HepG2 (cell line): ENCODE results near the gene MAPK4. TPM values are rescaled to one million over a fixed set of nuclear protein-coding genes. Genes with fewer than 3 reads are reported as not detected.

Experiments used
- ATAC-seq: fragments of 200-7000 bp; cut with Tn5 transposase; 3 replicates; pipeline ENCODE4 v1.9.1; 2020; ENCODE audit warnings: mild to moderate bottlenecking, moderate library complexity
- BruUV-seq: library from RNA; stranded (reverse); fragments of 400-500 nt; replicated peaks from 2 replicates; lab custom pipeline; 2021; lab: Mats Ljungman, UMichigan
- CTCF ChIA-PET: fragments of 300-600 bp; formaldehyde crosslinking; extraction: SDS; loops from one replicate; lab custom pipeline; 2021; ENCODE audit warnings: low total read pairs, inconsistent platforms, low intra/inter-chr PET ratio; lab: Yijun Ruan, JAX
- POLR2A ChIA-PET: fragments of 350-600 bp; sonication (Branson Sonifier 250); formaldehyde crosslinking; loops from one replicate; lab custom pipeline; 2020; ENCODE audit warnings: antibody characterized with exemption, inconsistent platforms; lab: Yijun Ruan, JAX
- DNase-seq: peaks from one replicate; pipeline ENCODE4 v3.0.0-alpha.2; 2015; ENCODE audit warnings: low spot score
- FAIRE-seq: peaks from 3 replicates; lab custom pipeline; 2011; peaks lifted over from hg19 to GRCh38; lab: Jason Lieb, UNC
- H2AFZ ChIP-seq: one replicate; pipeline ENCODE4 v1.6.1; 2011; ENCODE audit warnings: low read length, inconsistent platforms
- H3K27ac ChIP-seq: fragments of 300-600 bp; 3 replicates; pipeline ENCODE4 v1.8.0; 2011; ENCODE audit warnings: mixed run types, mild to moderate bottlenecking, mixed read lengths, low read length, inconsistent platforms; ENCODE audit not compliant: insufficient read depth; ENCODE audit errors: extremely low read length
- H3K27me3 ChIP-seq, 2 experiments: fragments of 200-600 bp in 1 of 2; 2 replicates in 1 of 2; 3 replicates in 1 of 2; pipeline versions ENCODE4 v1.6.0 to v1.8.0; 2011; ENCODE audit warnings: low read length in 2 of 2, mild to moderate bottlenecking in 2 of 2, moderate library complexity in 2 of 2, inconsistent platforms in 1 of 2; ENCODE audit not compliant: insufficient read depth in 2 of 2, control insufficient read depth in 1 of 2
- H3K36me3 ChIP-seq, 2 experiments: fragments of 200-600 bp in 1 of 2; replicated peaks in 1 of 2; 2 replicates in 1 of 2; 3 replicates in 1 of 2; pipeline versions ENCODE4 v1.5.1 to v1.8.0; 2011; ENCODE audit warnings: low read length in 2 of 2, inconsistent platforms in 1 of 2; ENCODE audit not compliant: insufficient read depth in 2 of 2, control insufficient read depth in 1 of 2
- H3K4me1 ChIP-seq: 2 replicates; pipeline ENCODE4 v1.5.1; 2012; ENCODE audit warnings: low read length, inconsistent platforms; ENCODE audit not compliant: insufficient read depth
- H3K4me2 ChIP-seq: 2 replicates; pipeline ENCODE4 v1.6.0; 2011; ENCODE audit warnings: low read depth, low read length, inconsistent platforms
- H3K4me3 ChIP-seq, 3 experiments: fragments of 200-600 bp in 1 of 3; sonication (generic), shearing (Covaris generic) in 1 of 3; replicated peaks in 1 of 3; 2 replicates each; pipeline ENCODE4 v1.5.1; 2011 to 2016; ENCODE audit warnings: low read length in 3 of 3, inconsistent platforms in 2 of 3, low read depth in 2 of 3, mild to moderate bottlenecking in 2 of 3, control low read depth in 1 of 3, mixed read lengths in 1 of 3; ENCODE audit not compliant: insufficient read depth in 1 of 3
- H3K79me2 ChIP-seq: one replicate; pipeline ENCODE4 v1.6.1; 2011; ENCODE audit warnings: low read length, inconsistent platforms; ENCODE audit not compliant: insufficient read depth
- H3K9ac ChIP-seq: 2 replicates; pipeline ENCODE4 v1.6.0; 2011; ENCODE audit warnings: mild to moderate bottlenecking, low read depth, low read length, inconsistent platforms; ENCODE audit not compliant: insufficient read depth
- H3K9me3 ChIP-seq: 2 replicates; pipeline ENCODE4 v1.5.1; 2012; ENCODE audit warnings: mild to moderate bottlenecking, low read length
- H4K20me1 ChIP-seq: 2 replicates; pipeline ENCODE4 v1.6.0; 2011; ENCODE audit warnings: inconsistent platforms, mild to moderate bottlenecking, low read length, moderate library complexity; ENCODE audit not compliant: insufficient read depth
- FLYWCH1 ChIP-seq: sonication (generic); formaldehyde crosslinking; IDR thresholded peaks from 2 replicates; pipeline ENCODE4 v1.8.1; 2023; ENCODE audit warnings: mild to moderate bottlenecking, missing genetic modification reagents
- MED1 ChIP-seq: sonication (generic); formaldehyde crosslinking; IDR thresholded peaks from 2 replicates; pipeline ENCODE4 v1.4.0; 2020; ENCODE audit warnings: missing genetic modification reagents
- PRMT3 ChIP-seq: sonication (generic); formaldehyde crosslinking; IDR thresholded peaks from 2 replicates; pipeline ENCODE4 v1.8.1; 2022; ENCODE audit warnings: low read depth, mild to moderate bottlenecking, moderate library complexity, missing genetic modification reagents, borderline replicate concordance
- SIX1 ChIP-seq: sonication (generic); formaldehyde crosslinking; IDR thresholded peaks from 2 replicates; pipeline ENCODE4 v1.4.0; 2020; ENCODE audit warnings: missing genetic modification reagents, borderline replicate concordance
- SP2 ChIP-seq: sonication (generic); formaldehyde crosslinking; IDR thresholded peaks from 2 replicates; pipeline ENCODE4 v1.5.1; 2020; ENCODE audit warnings: mild to moderate bottlenecking, missing genetic modification reagents
- ZEB1 ChIP-seq: IDR thresholded peaks from 2 replicates; pipeline ENCODE4 v1.6.1; 2012; ENCODE audit warnings: mild to moderate bottlenecking, low read depth, inconsistent platforms; ENCODE audit not compliant: insufficient replicate concordance
- ZFP36 ChIP-seq: fragments of 150-350 bp; IDR thresholded peaks from 2 replicates; pipeline ENCODE4 v1.6.1; 2018; ENCODE audit warnings: borderline replicate concordance, low read length, low read depth; ENCODE audit not compliant: partially characterized antibody
- ZNF468 ChIP-seq: sonication (generic); formaldehyde crosslinking; IDR thresholded peaks from 2 replicates; pipeline ENCODE4 v1.8.0; 2022; ENCODE audit warnings: mild to moderate bottlenecking, moderate library complexity, missing genetic modification reagents
- ZNF570 ChIP-seq: sonication (generic); formaldehyde crosslinking; IDR thresholded peaks from 2 replicates; pipeline ENCODE4 v1.4.0; 2020; ENCODE audit warnings: mild to moderate bottlenecking, missing genetic modification reagents, borderline replicate concordance
- ZNF737 ChIP-seq: sonication (generic); formaldehyde crosslinking; IDR thresholded peaks from 2 replicates; pipeline ENCODE4 v1.5.0; 2020; ENCODE audit warnings: missing genetic modification reagents, mild to moderate bottlenecking, borderline replicate concordance
- ZNF766 ChIP-seq: sonication (generic); formaldehyde crosslinking; IDR thresholded peaks from 2 replicates; pipeline ENCODE4 v1.5.0; 2020; ENCODE audit warnings: missing genetic modification reagents, borderline replicate concordance
- ZSCAN12 ChIP-seq: sonication (generic); formaldehyde crosslinking; IDR thresholded peaks from 2 replicates; pipeline ENCODE4 v1.9.0; 2021; ENCODE audit warnings: mild to moderate bottlenecking, missing genetic modification reagents
- WGBS: methylation state at CpG from one replicate; pipeline ENCODE4 v1.1.6; 2017; ENCODE audit warnings: low lambda C conversion rate; 5-methylcytosine and 5-hydroxymethylcytosine counted together
- in situ Hi-C: cut with HindIII; loops from 2 replicates; pipeline ENCODE4 v1.10.0; 2017; ENCODE audit warnings: low pct_unique_long_range_greater_than_20kb; ENCODE audit not compliant: extremely low pct_ligation_motif_present
- intact Hi-C: fragments of 100-400 bp; cut with micrococcal nuclease; formaldehyde crosslinking; loops from one replicate; pipeline ENCODE4 v1.10.0; 2022; ENCODE audit not compliant: unreplicated experiment
- polyA plus RNA-seq, 8 experiments: library from polyadenylated mRNA; depleted of rRNA in 3 of 8; stranded (reverse) in 7 of 8; unstranded in 1 of 8; fragments of >200 nt; fragmentation: Illumina TruSeq in 4 of 8; extraction: Trizol in 4 of 8; gene quantifications; 2 replicates each; pipeline versions ENCODE4 v1.2.1 to v1.2.3, GENCODE V29; 2011 to 2016; ENCODE audit warnings: low read depth in 4 of 8, missing spikeins in 1 of 8, mixed read lengths in 1 of 8; ENCODE audit not compliant: insufficient read depth in 1 of 8
- total RNA-seq, 5 experiments: library from RNA; depleted of rRNA; stranded (reverse); fragments of >200 nt; fragmentation: Illumina TruSeq; extraction: Trizol; gene quantifications; 2 replicates each; pipeline ENCODE4 v1.2.3, GENCODE V29; 2016; ENCODE audit warnings: low read depth in 1 of 5
- TF ChIP-seq, protein P1 (sequence below): sonication (generic); formaldehyde crosslinking; IDR thresholded peaks from 2 replicates; pipeline ENCODE4 v1.4.0; 2020; ENCODE audit warnings: low read depth, missing genetic modification reagents
- TF ChIP-seq, protein P2 (sequence below): sonication (generic); formaldehyde crosslinking; IDR thresholded peaks from 2 replicates; pipeline ENCODE4 v1.4.0; 2020; ENCODE audit warnings: missing genetic modification reagents

The MAPK4 gene
- total and polyA plus RNA-seq, 2 of the 13 experiments (the other 11 are each of a cell fraction or from before 2014, with no cell fraction given) = not detected

DNA sequence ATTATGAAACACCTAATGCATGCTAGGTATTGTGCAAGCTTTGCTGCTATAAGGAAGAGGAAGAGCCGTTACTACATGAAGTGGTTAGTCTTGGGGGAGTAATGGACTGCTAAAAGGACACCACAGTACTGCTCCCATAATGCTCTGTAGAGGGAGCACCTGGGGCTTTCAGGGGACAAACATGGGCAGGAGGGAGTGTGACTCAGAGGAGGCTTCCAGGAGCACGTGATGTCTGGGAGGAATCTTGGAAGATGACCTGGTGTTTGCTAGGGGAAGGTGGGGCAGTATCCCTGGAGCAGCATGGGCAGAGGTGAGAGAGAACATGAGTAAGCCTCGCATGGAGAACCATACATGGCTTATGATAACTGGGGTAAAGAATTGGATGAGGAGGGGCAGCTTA, 18.8 kb downstream of the MAPK4 start (continued):
- TF ChIP-seq, protein P1, sequence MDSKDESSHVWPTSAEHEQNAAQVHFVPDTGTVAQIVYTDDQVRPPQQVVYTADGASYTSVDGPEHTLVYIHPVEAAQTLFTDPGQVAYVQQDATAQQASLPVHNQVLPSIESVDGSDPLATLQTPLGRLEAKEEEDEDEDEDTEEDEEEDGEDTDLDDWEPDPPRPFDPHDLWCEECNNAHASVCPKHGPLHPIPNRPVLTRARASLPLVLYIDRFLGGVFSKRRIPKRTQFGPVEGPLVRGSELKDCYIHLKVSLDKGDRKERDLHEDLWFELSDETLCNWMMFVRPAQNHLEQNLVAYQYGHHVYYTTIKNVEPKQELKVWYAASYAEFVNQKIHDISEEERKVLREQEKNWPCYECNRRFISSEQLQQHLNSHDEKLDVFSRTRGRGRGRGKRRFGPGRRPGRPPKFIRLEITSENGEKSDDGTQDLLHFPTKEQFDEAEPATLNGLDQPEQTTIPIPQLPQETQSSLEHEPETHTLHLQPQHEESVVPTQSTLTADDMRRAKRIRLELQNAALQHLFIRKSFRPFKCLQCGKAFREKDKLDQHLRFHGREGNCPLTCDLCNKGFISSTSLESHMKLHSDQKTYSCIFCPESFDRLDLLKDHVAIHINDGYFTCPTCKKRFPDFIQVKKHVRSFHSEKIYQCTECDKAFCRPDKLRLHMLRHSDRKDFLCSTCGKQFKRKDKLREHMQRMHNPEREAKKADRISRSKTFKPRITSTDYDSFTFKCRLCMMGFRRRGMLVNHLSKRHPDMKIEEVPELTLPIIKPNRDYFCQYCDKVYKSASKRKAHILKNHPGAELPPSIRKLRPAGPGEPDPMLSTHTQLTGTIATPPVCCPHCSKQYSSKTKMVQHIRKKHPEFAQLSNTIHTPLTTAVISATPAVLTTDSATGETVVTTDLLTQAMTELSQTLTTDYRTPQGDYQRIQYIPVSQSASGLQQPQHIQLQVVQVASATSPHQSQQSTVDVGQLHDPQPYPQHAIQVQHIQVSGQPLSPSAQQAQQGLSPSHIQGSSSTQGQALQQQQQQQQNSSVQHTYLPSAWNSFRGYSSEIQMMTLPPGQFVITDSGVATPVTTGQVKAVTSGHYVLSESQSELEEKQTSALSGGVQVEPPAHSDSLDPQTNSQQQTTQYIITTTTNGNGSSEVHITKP = no peak

DNA sequence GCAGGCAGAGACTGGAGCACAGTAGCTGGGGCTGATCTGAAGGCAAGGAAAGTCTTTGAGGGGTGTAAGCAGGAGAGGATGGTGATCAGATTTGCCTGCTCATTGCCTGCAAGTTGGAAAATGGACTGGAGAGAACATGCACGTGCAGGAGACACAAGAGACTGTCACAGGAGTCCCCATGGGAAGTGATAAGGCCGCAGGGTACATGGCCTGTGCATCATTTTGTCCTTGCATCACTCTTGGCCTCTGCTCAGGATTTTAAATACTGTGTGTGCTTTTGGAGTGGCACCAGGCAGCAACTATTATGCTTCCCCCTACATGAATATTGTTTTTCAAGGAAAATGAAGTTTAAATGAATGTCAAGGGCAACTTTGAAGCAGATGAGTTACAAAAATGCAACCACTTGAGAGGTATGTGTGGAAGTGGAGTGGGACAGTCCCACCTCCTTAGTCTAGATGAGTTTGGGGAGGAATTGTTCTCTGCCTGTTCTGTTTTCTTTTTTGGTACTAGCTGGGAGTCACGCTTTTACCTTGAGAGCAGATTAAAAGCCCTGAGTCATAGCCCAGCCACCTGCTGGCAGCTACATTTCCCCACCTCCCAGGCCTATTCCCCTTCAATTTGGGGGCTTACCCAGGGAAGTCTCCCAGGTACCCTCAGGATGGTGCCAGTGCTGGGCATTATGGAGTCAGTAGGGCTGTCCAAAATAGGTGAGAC, 19.3 kb downstream of the MAPK4 start:
- Histone ChIP-seq H3K4me2 (no peak overlapping the region), H3K4me1 (no peaks in the 10 kb centered on the region), H3K9me3 (no peaks in the 10 kb centered on the region), H3K27me3 (no peaks in the 10 kb centered on the region), H4K20me1 (no peaks in the 10 kb centered on the region), H3K79me2 (no peaks in the 10 kb centered on the region), H3K27ac (no peak overlapping the region), H3K9ac (no peak overlapping the region), H2AFZ (no peak overlapping the region), H3K4me3 (no peak overlapping the region), H3K36me3 (no peaks in the 10 kb centered on the region)
- in situ Hi-C loops = no loop called here
- ATAC-seq (no peak), FAIRE-seq (no peak), DNase-seq (no peak)
- POLR2A ChIA-PET = interaction anchor here (0.7 kb wide), 1 partner anchor 33 kb away, joined by 3 read pairs; no protein-coding TSS in a partner anchor
- WGBS = 5% methylated on average over 3 of the region's 3 CpGs
- BruUV-seq = no TSS peak
- intact Hi-C loops = no loop called here
- CTCF ChIA-PET = no interaction called here
- TF ChIP-seq ZNF468 (CRISPR knock-in tag) (no peak), ZEB1 (no peak), ZFP36 (no peak), ZNF570 (no peak), ZNF766 (no peak), SP2 (no peak), ZNF737 (CRISPR knock-in tag) (no peak), ZSCAN12 (CRISPR knock-in tag) (no peak), MED1 (CRISPR knock-in tag) (no peak), FLYWCH1 (CRISPR knock-in tag) (no peak), SIX1 (CRISPR knock-in tag) (no peak), PRMT3 (CRISPR knock-in tag) (no peak)
- TF ChIP-seq, protein P2, sequence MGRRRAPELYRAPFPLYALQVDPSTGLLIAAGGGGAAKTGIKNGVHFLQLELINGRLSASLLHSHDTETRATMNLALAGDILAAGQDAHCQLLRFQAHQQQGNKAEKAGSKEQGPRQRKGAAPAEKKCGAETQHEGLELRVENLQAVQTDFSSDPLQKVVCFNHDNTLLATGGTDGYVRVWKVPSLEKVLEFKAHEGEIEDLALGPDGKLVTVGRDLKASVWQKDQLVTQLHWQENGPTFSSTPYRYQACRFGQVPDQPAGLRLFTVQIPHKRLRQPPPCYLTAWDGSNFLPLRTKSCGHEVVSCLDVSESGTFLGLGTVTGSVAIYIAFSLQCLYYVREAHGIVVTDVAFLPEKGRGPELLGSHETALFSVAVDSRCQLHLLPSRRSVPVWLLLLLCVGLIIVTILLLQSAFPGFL (CRISPR knock-in tag) = no peak
